GM12864 (cell line): ENCODE measurements around the gene NR1D1.
A peak's percentile ranks its signal among the peaks of the same experiment; 100 is the strongest.

Source experiments
- DNase-seq: peaks from one replicate; pipeline ENCODE4 v3.0.0-alpha.2; 2011; ENCODE audit warnings: low read depth
- H3K4me3 ChIP-seq: 2 replicates; pipeline ENCODE4 v1.5.1; 2011; ENCODE audit warnings: mild to moderate bottlenecking, low read depth, low read length, control low read depth
- TF ChIP-seq, protein P1 (sequence below): IDR thresholded peaks from 2 replicates; pipeline ENCODE4 v1.5.1; 2011; ENCODE audit warnings: low read depth, mild to moderate bottlenecking, moderate library complexity, low read length, control low read depth, inconsistent platforms; ENCODE audit errors: missing control alignments

NR1D1 gene

DNA sequence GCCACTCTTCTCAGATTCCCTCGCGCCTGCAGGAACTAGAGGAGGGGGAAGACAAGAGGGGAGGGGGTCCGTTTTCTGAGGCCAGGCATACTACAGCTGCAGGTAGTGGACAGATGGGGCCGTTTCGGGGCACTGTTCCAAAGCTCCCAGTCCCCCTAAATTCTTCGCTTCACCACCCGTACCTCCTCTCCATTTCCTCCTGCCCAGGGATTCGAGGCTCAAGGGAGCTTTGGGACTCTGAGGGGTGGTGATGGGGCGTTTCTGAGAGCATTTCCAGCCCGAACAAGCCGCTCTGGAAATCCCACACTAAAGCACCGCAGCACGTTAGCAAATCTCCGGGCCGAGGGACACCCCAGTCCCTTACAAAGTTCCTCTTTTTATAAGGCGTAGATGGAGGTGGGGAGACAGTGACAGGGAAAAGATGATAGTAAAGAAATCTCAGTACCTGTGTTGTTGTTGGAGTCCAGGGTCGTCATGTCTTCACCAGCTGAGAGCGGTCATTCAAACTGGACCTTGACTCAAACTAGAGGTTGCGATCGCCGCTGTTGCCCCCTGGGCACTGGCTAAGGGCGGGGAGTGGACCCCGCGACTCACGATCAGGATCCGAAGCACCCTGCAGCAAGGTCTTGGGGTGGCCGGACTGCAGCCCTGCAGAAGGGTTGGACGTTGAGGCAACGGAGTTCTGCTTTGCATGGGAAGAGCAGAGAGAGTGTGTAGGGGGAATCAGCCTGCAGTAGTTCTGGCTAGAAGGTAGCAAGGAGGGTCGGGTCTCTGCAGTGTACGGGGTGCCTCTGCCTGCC lies 570 bp downstream of the NR1D1 start:
- H3K4me3 ChIP-seq: peak overlapping the region; percentile 76
- TF ChIP-seq, protein P1, sequence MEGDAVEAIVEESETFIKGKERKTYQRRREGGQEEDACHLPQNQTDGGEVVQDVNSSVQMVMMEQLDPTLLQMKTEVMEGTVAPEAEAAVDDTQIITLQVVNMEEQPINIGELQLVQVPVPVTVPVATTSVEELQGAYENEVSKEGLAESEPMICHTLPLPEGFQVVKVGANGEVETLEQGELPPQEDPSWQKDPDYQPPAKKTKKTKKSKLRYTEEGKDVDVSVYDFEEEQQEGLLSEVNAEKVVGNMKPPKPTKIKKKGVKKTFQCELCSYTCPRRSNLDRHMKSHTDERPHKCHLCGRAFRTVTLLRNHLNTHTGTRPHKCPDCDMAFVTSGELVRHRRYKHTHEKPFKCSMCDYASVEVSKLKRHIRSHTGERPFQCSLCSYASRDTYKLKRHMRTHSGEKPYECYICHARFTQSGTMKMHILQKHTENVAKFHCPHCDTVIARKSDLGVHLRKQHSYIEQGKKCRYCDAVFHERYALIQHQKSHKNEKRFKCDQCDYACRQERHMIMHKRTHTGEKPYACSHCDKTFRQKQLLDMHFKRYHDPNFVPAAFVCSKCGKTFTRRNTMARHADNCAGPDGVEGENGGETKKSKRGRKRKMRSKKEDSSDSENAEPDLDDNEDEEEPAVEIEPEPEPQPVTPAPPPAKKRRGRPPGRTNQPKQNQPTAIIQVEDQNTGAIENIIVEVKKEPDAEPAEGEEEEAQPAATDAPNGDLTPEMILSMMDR: no peak
- DNase-seq: no peak

DNA sequence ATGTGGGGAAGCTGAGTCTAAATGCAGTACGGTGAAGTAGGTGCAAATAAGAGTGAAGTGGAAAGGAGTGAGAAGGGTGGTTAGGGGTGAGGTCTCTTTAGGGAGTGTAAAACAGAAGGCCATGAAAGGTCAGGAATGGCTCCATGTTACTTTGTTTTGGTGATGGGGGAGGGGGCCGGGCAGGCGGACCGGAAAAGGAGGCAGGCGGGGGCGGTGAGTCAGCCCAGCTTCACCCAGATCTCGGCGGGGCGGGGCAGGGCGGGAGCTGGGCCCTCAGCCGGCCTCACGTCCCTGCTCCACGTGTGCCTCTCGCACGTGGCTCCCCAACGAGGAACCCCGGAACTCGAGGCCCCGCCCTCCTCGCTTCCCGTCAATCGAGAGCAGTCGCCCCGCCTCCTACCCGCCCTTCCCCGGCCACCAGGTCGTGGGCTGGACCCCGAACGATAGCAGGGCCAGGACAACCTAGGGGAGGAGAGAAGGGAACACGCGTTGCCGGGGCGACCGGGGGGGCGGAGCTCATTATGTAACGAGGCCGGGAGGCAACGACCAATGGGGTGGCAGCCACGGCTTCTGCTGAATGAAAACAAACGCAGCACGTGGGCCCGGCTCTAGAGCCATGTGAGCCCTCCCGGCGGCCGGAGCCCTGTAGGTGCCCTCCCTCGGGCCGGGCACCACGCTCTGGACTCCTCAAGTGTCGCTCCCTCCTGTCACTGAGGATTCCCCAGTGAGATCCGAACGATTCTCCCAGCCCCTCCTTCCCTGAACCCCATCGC lies 1.4 kb downstream of the NR1D1 start:
- peak; percentile 94 for DNase-seq
- TF ChIP-seq, protein P1: no peak
- H3K4me3 ChIP-seq: peak overlapping the region; percentile 76

DNA sequence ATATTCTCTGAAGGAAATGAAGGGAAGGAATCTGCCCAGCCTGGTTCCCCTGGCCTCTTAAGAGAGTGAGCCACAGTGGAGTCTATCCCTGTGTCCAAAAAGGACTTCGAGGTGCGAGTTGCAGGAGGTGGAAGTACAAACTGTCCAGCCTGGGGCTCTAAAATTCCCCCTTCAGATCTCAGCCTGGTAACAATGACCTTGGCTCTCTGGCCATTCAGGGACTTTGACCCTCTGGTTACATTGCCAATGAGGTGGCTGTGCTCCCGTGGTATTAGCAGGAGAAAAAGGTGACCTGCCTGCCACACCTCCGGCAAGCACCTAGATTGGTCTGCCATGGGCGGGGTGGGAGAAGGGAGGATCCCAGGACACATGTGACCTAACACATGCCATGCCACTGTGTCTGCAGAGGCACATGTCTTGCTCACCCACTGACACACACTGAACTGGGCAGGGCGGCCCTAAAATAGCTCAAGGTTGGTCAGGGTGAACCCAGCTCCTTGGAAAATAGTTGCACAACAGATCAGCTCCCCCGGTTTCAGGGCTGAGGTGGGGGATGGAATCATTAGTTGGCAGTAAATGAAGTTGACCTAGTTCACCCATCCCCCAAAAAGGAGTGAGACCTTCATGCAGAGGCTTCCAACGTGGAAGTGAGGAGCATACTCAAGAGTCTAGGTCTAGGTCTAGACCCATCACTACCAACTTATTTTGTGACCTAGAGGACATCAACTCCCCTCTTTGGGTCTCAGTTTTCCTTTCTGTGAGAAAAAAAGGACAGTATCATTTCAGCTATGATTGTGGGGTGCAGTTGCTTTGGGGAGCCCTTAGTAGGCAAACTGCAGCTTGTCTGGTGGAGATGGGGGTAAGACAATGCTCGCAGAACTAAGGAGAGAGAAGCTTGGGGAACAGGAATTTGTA lies 2.2 kb downstream of the NR1D1 start:
- TF ChIP-seq, protein P1: no peak
- no peak for DNase-seq

DNA sequence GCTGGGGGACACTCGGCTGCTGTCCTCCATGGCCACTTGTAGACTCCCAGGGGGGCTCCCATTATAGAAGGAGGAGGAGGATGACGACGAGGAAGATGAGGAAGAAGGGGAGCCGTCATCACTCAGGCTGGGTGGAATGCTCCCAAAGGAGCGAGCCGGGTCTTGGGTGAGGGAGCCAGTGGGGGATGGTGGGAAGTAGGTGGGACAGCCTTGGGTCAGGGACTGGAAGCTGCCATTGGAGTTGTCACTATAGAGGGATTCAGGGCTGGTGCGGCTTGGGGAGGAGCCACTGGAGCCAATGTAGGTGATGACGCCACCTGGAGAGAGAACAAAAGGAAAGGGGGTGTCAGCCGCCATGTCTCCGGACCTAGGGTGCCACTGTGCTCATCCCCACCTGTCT lies 3.3 kb downstream of the NR1D1 start:
- H3K4me3 ChIP-seq: peak overlapping the region; percentile 46; the same call in 1 of the 2 replicates
- DNase-seq: no peak
- TF ChIP-seq, protein P1: no peak

More for the DNA sequence above, 2.2 kb downstream of the NR1D1 start:
- peak overlapping the region; percentile 26; the same call in 1 of the 2 replicates for H3K4me3 ChIP-seq

DNA sequence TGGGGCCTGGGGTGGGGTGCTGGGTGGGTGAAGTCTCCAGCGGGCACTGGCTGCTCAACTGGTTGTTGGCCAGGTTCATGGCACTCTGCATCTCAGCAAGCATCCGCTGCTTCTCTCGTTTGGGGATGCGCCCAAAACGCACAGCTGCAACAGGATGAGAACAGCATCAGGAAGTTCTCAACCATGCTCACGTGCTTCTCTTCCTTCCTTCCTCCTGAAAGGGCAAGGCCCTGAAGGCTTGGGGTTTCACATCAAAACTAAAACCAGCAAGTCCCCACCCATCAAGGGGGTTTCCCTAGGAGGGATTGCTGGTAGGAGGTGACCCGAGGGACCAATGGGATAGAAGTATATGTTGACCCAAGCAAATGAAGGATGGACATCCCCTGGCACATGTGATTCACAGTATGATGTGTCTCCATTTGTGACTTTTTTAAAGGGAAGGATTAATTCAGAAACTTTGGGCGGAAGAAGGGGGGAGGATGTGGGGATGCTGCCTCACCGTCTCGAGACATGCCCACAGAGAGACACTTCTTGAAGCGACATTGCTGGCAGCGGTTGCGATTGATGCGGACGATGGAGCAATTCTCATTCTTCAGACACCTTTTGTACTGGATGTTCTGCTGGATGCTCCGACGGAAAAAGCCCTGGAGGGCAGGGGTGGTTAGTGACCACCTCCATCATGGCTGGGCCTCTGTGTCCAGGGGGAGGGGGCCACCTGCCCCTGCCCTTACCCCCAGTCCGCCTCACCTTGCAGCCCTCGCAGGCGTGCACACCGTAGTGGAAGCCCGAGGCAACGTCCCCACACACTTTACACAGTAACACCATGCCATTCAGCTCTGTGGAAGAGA lies 4.2 kb downstream of the NR1D1 start:
- peak; percentile 97 for DNase-seq
- TF ChIP-seq, protein P1: no peak
- peak overlapping the region; percentile 46 for H3K4me3 ChIP-seq
